WTC11 (cell line): Measurements from ENCODE around the gene WAC. TPM values are rescaled to one million over a fixed set of nuclear protein-coding genes. Genes with fewer than 3 reads are reported as not detected.

Experiments used
- ATAC-seq: fragments of 200-7000 bp; cut with Tn5 transposase; 2 replicates; pipeline ENCODE4 v1.10.0; 2021; ENCODE audit warnings: mild to moderate bottlenecking, moderate library complexity
- CTCF ChIA-PET: fragments of 300-600 bp; sonication (Branson Sonifier 250); formaldehyde crosslinking; loops from one replicate; lab custom pipeline; 2021; ENCODE audit warnings: antibody characterized with exemption; lab: Charles Lee
- POLR2A ChIA-PET: fragments of 350-600 bp; sonication (Branson Sonifier 250); formaldehyde crosslinking; loops from one replicate; lab custom pipeline; 2021; ENCODE audit warnings: antibody characterized with exemption; lab: Charles Lee
- DNase-seq: peaks from one replicate; pipeline ENCODE4 v3.0.0; 2021; ENCODE audit warnings: low spot score
- H3K27ac Mint-ChIP-seq: 2 replicates; pipeline ENCODE4 v1.8.0; 2021; ENCODE audit warnings: mixed read lengths
- H3K27me3 Mint-ChIP-seq: 2 replicates; pipeline ENCODE4 v1.8.0; 2021; ENCODE audit warnings: low read depth, mild to moderate bottlenecking, moderate library complexity, mixed read lengths
- H3K36me3 Mint-ChIP-seq: 2 replicates; pipeline ENCODE4 v1.8.0; 2021; ENCODE audit warnings: mixed read lengths
- H3K4me1 Mint-ChIP-seq: 2 replicates; pipeline ENCODE4 v1.8.0; 2022; ENCODE audit warnings: mixed read lengths
- H3K4me3 Mint-ChIP-seq: 2 replicates; pipeline ENCODE4 v1.8.0; 2021; ENCODE audit warnings: mild to moderate bottlenecking, moderate library complexity, mixed read lengths
- H3K9me3 Mint-ChIP-seq: 2 replicates; pipeline ENCODE4 v1.8.0; 2021; ENCODE audit warnings: mixed read lengths
- AR ChIP-seq: fragments of 250-450 bp; sonication (Bioruptor Pico); IDR thresholded peaks from 2 replicates; pipeline ENCODE4 v1.9.0; 2021; ENCODE audit warnings: mild to moderate bottlenecking
- CDX4 ChIP-seq: fragments of 250-450 bp; sonication (Bioruptor Pico); IDR thresholded peaks from 2 replicates; pipeline ENCODE4 v1.9.0; 2021; ENCODE audit warnings: moderate library complexity, mild to moderate bottlenecking, inconsistent platforms, borderline replicate concordance
- CREB1 ChIP-seq: sonication (generic); formaldehyde crosslinking; IDR thresholded peaks from 2 replicates; pipeline ENCODE4 v1.8.0; 2023; ENCODE audit warnings: mild to moderate bottlenecking, missing genetic modification reagents
- ERG ChIP-seq: fragments of 250-450 bp; sonication (Bioruptor Pico); IDR thresholded peaks from 2 replicates; pipeline ENCODE4 v1.8.0; 2021; ENCODE audit warnings: mild to moderate bottlenecking
- ETV6 ChIP-seq: sonication (generic); formaldehyde crosslinking; IDR thresholded peaks from 2 replicates; pipeline ENCODE4 v1.8.1; 2022; ENCODE audit warnings: mild to moderate bottlenecking, missing genetic modification reagents
- FOXJ3 ChIP-seq: sonication (generic); formaldehyde crosslinking; IDR thresholded peaks from 2 replicates; pipeline ENCODE4 v1.9.0; 2021; ENCODE audit warnings: missing genetic modification reagents, mild to moderate bottlenecking, borderline replicate concordance
- FOXK1 ChIP-seq: sonication (generic); formaldehyde crosslinking; IDR thresholded peaks from 2 replicates; pipeline ENCODE4 v1.8.0; 2022; ENCODE audit warnings: mild to moderate bottlenecking, moderate library complexity, missing genetic modification reagents
- FOXP1 ChIP-seq: sonication (generic); formaldehyde crosslinking; IDR thresholded peaks from 2 replicates; pipeline ENCODE4 v1.8.0; 2022; ENCODE audit warnings: missing genetic modification reagents, mild to moderate bottlenecking, moderate library complexity, borderline replicate concordance
- IRF2 ChIP-seq: sonication (generic); formaldehyde crosslinking; IDR thresholded peaks from 2 replicates; pipeline ENCODE4 v1.8.0; 2022; ENCODE audit warnings: low read depth, missing genetic modification reagents, borderline replicate concordance
- MAX ChIP-seq: sonication (generic); formaldehyde crosslinking; IDR thresholded peaks from 2 replicates; pipeline ENCODE4 v1.8.0; 2022; ENCODE audit warnings: mild to moderate bottlenecking, missing genetic modification reagents
- NFATC4 ChIP-seq: fragments of 250-450 bp; sonication (Bioruptor Pico); IDR thresholded peaks from 2 replicates; pipeline ENCODE4 v1.9.0; 2021; ENCODE audit warnings: mild to moderate bottlenecking
- PRDM15 ChIP-seq: sonication (generic); formaldehyde crosslinking; IDR thresholded peaks from 2 replicates; pipeline ENCODE4 v1.8.0; 2022; ENCODE audit warnings: missing genetic modification reagents
- SP1 ChIP-seq: sonication (generic); formaldehyde crosslinking; conservative IDR thresholded peaks from 2 replicates; pipeline ENCODE4 v1.8.1; 2022; ENCODE audit warnings: missing genetic modification reagents
- TEAD1 ChIP-seq: sonication (generic); formaldehyde crosslinking; IDR thresholded peaks from 2 replicates; pipeline ENCODE4 v1.8.0; 2022; ENCODE audit warnings: mild to moderate bottlenecking, missing genetic modification reagents
- ZBTB43 ChIP-seq: sonication (generic); formaldehyde crosslinking; IDR thresholded peaks from 2 replicates; pipeline ENCODE4 v1.8.1; 2023; ENCODE audit warnings: mild to moderate bottlenecking, missing genetic modification reagents
- ZNF416 ChIP-seq: fragments of 250-450 bp; sonication (Bioruptor Pico); IDR thresholded peaks from 2 replicates; pipeline ENCODE4 v1.9.0; 2021; ENCODE audit warnings: mild to moderate bottlenecking, inconsistent platforms
- total RNA-seq: library from RNA; stranded (reverse); gene quantifications from 3 replicates; pipeline ENCODE4 v1.2.3, GENCODE V29; 2021

Gene WAC
- total RNA-seq, 1 experiment from 2014 or later: 108 TPM

GRCh38 chr10:28666751-28667467, 134.0 kb downstream of the WAC start:
- DNase-seq (no peak), ATAC-seq (no peak)
- H3K36me3 Mint-ChIP-seq: no peaks in the 10 kb centered on the region
- POLR2A ChIA-PET: no interaction called here
- H3K4me1 Mint-ChIP-seq: peaks cover 25% of the 10 kb centered on the region
- H3K27me3 Mint-ChIP-seq: peaks cover 40% of the 10 kb centered on the region
- H3K4me3 Mint-ChIP-seq: peak overlapping the region; percentile 91; the same call in 1 of the 2 replicates
- H3K9me3 Mint-ChIP-seq: no peaks in the 10 kb centered on the region
- no peak overlapping the region for H3K27ac Mint-ChIP-seq
- TF ChIP-seq PRDM15 (CRISPR knock-in tag) (no peak), NFATC4 (CRISPR knock-in tag) (no peak)
- TF ChIP-seq, all 79 proteins: peak for 0
- CTCF ChIA-PET: interaction anchor here (1.6 kb wide), 1 partner anchor 638 kb away, joined by 3 read pairs; no protein-coding TSS in a partner anchor

- CTCF ChIA-PET: interaction anchor here (0.8 to 1.1 kb wide), 6 partner anchors 9 to 636 kb away, joined by 3 to 4 read pairs (median 3); partner anchors contain the start of gene BAMBI
- H3K4me1 Mint-ChIP-seq: peaks cover 25% of the 10 kb centered on the region
These were observed 135.7 kb downstream of the WAC start for GRCh38 chr10:28668363-28669226.

GRCh38 chr10:28669227-28670173, 136.6 kb downstream of the WAC start:
- H3K4me1 Mint-ChIP-seq: peaks cover 23% of the 10 kb centered on the region
- H3K36me3 Mint-ChIP-seq: no peaks in the 10 kb centered on the region
- no peaks in the 10 kb centered on the region for H3K9me3 Mint-ChIP-seq
- H3K27me3 Mint-ChIP-seq: peaks cover 40% of the 10 kb centered on the region
- no peak for DNase-seq
- ChIA-PET POLR2A (no interaction called here), CTCF (interaction anchor here (0.8 to 1.2 kb wide), 6 partner anchors 8 to 270 kb away, joined by 3 to 4 read pairs (median 3); partner anchors contain the start of gene BAMBI)
- peak overlapping the region; percentile 80; the same call in 1 of the 2 replicates for H3K27ac Mint-ChIP-seq
- H3K4me3 Mint-ChIP-seq: peak overlapping the region; percentile 91
- ATAC-seq: no peak
- TF ChIP-seq CDX4: no peak
- no peak for TF ChIP-seq NFATC4 (CRISPR knock-in tag)
- no peak for TF ChIP-seq CREB1 (CRISPR knock-in tag)
- TF ChIP-seq TEAD1 (CRISPR knock-in tag): no peak
- no peak for TF ChIP-seq AR (CRISPR knock-in tag)
- no peak for TF ChIP-seq ERG (CRISPR knock-in tag)
- no peak for TF ChIP-seq FOXJ3
- TF ChIP-seq FOXK1: no peak
- TF ChIP-seq MAX (CRISPR knock-in tag): no peak
- no peak for TF ChIP-seq ZBTB43 (CRISPR knock-in tag)

More at GRCh38 chr10:28668363-28669226, 135.7 kb downstream of the WAC start:
- Mint-ChIP-seq H3K9me3 (no peaks in the 10 kb centered on the region), H3K27ac (peak overlapping the region; percentile 80), H3K4me3 (peak overlapping the region; percentile 91), H3K36me3 (no peaks in the 10 kb centered on the region), H3K27me3 (peaks cover 40% of the 10 kb centered on the region)
- peak; percentile 88 for ATAC-seq
- TF ChIP-seq IRF2 (CRISPR knock-in tag) (no peak), ETV6 (0 out of 2 replicates have a peak, but pooled peaks have one; percentile 38), SP1 (CRISPR knock-in tag) (peak; percentile 60), FOXP1 (CRISPR knock-in tag) (0 out of 2 replicates have a peak, but pooled peaks have one; percentile 32), ZNF416 (CRISPR knock-in tag) (no peak)
- peak; percentile 84 for DNase-seq
- POLR2A ChIA-PET: no interaction called here
